ENCODE data around the gene TMEM258.

- no peak for TF ChIP-seq ZBTB33 (IDR thresholded peaks at IDR 0.05; ENCODE audit: borderline replicate concordance, low read depth)
- TF ChIP-seq, protein P1, sequence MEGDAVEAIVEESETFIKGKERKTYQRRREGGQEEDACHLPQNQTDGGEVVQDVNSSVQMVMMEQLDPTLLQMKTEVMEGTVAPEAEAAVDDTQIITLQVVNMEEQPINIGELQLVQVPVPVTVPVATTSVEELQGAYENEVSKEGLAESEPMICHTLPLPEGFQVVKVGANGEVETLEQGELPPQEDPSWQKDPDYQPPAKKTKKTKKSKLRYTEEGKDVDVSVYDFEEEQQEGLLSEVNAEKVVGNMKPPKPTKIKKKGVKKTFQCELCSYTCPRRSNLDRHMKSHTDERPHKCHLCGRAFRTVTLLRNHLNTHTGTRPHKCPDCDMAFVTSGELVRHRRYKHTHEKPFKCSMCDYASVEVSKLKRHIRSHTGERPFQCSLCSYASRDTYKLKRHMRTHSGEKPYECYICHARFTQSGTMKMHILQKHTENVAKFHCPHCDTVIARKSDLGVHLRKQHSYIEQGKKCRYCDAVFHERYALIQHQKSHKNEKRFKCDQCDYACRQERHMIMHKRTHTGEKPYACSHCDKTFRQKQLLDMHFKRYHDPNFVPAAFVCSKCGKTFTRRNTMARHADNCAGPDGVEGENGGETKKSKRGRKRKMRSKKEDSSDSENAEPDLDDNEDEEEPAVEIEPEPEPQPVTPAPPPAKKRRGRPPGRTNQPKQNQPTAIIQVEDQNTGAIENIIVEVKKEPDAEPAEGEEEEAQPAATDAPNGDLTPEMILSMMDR (IDR thresholded peaks at IDR 0.05), result no peak
- TF ChIP-seq POLR2AphosphoS5 (IDR thresholded peaks at IDR 0.05; ENCODE audit: low read depth, low read length), result no peak
- TF ChIP-seq MAX (IDR thresholded peaks at IDR 0.05; ENCODE audit: low read depth), result no peak
- TF ChIP-seq, protein P2, sequence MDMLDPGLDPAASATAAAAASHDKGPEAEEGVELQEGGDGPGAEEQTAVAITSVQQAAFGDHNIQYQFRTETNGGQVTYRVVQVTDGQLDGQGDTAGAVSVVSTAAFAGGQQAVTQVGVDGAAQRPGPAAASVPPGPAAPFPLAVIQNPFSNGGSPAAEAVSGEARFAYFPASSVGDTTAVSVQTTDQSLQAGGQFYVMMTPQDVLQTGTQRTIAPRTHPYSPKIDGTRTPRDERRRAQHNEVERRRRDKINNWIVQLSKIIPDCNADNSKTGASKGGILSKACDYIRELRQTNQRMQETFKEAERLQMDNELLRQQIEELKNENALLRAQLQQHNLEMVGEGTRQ (IDR thresholded peaks at IDR 0.05; ENCODE audit: borderline replicate concordance, low read depth, low read length), result no peak
- TF ChIP-seq YY1 (IDR thresholded peaks at IDR 0.05; ENCODE audit: low read depth), result no peak
- no peak for TF ChIP-seq SMC3 (IDR thresholded peaks at IDR 0.05; ENCODE audit: low read depth, low read length)
- TF ChIP-seq NRF1 (IDR thresholded peaks at IDR 0.05; ENCODE audit: low read depth, low read length), result no peak
- TF ChIP-seq FOXJ3 (CRISPR knock-in tag; IDR thresholded peaks at IDR 0.05), result no peak
- TF ChIP-seq FOXM1 (IDR thresholded peaks at IDR 0.05; ENCODE audit: low read depth), result no peak
- TF ChIP-seq EP300 (IDR thresholded peaks at IDR 0.05; ENCODE audit: borderline replicate concordance in 1 of 2, low read depth in 1 of 2, low read length in 1 of 2), result no peak
These were observed 14.4 kb upstream of the TMEM258 start for GRCh38 chr11:61806785-61807184.

Data from SK-N-SH (cell line).